ENCODE measurements around the gene ELF1. TPM values are rescaled to one million over a fixed set of nuclear protein-coding genes. Genes with fewer than 3 reads are reported as not detected.
"Not testable (repeated sequence)": the region's sequence is repeated elsewhere in the genome, so short reads cannot be mapped to it uniquely, and the experiment has no call there.

ELF1 gene
- total and polyA plus RNA-seq, 9 donors = 21.7 to 39.5 (median 28.7) TPM

- Histone ChIP-seq H3K4me1 (ENCODE audit: control insufficient read depth, insufficient read depth, low read length) (peaks cover 5% of the 10 kb centered on the region), H3K4me3 (ENCODE audit: low read length) (no peak overlapping the region), H3K9me3 (replicated peaks; ENCODE audit: control insufficient read depth, low read depth, low read length) (no peaks in the 10 kb centered on the region), H3K36me3 (ENCODE audit: control insufficient read depth, insufficient read depth, low read length) (no peaks in the 10 kb centered on the region), H3K27me3 (ENCODE audit: control insufficient read depth, insufficient read depth, low read length) (no peaks in the 10 kb centered on the region), H3K27ac (ENCODE audit: low read length) (peak overlapping the region; percentile 89)
- WGBS (ENCODE audit: insufficient coverage) = no CpG with 5 or more reads among the region's 2 CpGs
- DNase-seq = peak; percentile 40
Observed at GRCh38 chr13:40983259-40983658, 35.9 kb downstream of the ELF1 start.

- Histone ChIP-seq H3K27ac (ENCODE audit: low read length) (peak overlapping the region; percentile 89), H3K27me3 (ENCODE audit: control insufficient read depth, insufficient read depth, low read length) (no peaks in the 10 kb centered on the region), H3K4me3 (ENCODE audit: low read length) (no peak overlapping the region), H3K4me1 (ENCODE audit: control insufficient read depth, insufficient read depth, low read length) (peaks cover 5% of the 10 kb centered on the region), H3K36me3 (ENCODE audit: control insufficient read depth, insufficient read depth, low read length) (no peaks in the 10 kb centered on the region), H3K9me3 (replicated peaks; ENCODE audit: control insufficient read depth, low read depth, low read length) (no peaks in the 10 kb centered on the region)
- WGBS (ENCODE audit: insufficient coverage) = no CpG with 5 or more reads among the region's 3 CpGs
- DNase-seq = peak; percentile 90
Observed at GRCh38 chr13:40982772-40983171, 36.3 kb downstream of the ELF1 start.

GRCh38 chr13:40981949-40982348, 37.2 kb downstream of the ELF1 start:
- H3K9me3 ChIP-seq (replicated peaks; ENCODE audit: control insufficient read depth, low read depth, low read length) = no peaks in the 10 kb centered on the region
- H3K27me3 ChIP-seq (ENCODE audit: control insufficient read depth, insufficient read depth, low read length) = no peaks in the 10 kb centered on the region
- no peak overlapping the region for H3K4me3 ChIP-seq (ENCODE audit: low read length)
- H3K27ac ChIP-seq (ENCODE audit: low read length) = peak overlapping the region; percentile 89
- DNase-seq = no peak
- no peaks in the 10 kb centered on the region for H3K36me3 ChIP-seq (ENCODE audit: control insufficient read depth, insufficient read depth, low read length)
- no CpG with 5 or more reads among the region's 4 CpGs for WGBS (ENCODE audit: insufficient coverage)
- peaks cover 5% of the 10 kb centered on the region for H3K4me1 ChIP-seq (ENCODE audit: control insufficient read depth, insufficient read depth, low read length)

- Histone ChIP-seq H3K27me3 (ENCODE audit: control insufficient read depth, insufficient read depth, low read length) (no peaks in the 10 kb centered on the region), H3K27ac (ENCODE audit: low read length) (peak overlapping the region; percentile 89), H3K4me3 (ENCODE audit: low read length) (peak overlapping the region; percentile 9), H3K36me3 (ENCODE audit: control insufficient read depth, insufficient read depth, low read length) (no peaks in the 10 kb centered on the region), H3K9me3 (replicated peaks; ENCODE audit: control insufficient read depth, low read depth, low read length) (no peaks in the 10 kb centered on the region), H3K4me1 (ENCODE audit: control insufficient read depth, insufficient read depth, low read length) (peaks cover 4% of the 10 kb centered on the region)
- DNase-seq = peak; percentile 46
- WGBS (ENCODE audit: insufficient coverage) = no CpG with 5 or more reads among the region's 3 CpGs
Observed at GRCh38 chr13:40981361-40981760, 37.8 kb downstream of the ELF1 start.

GRCh38 chr13:40980461-40980860, 38.7 kb downstream of the ELF1 start:
- H3K9me3 ChIP-seq (replicated peaks; ENCODE audit: control insufficient read depth, low read depth, low read length) = no peaks in the 10 kb centered on the region
- no peak overlapping the region for H3K4me3 ChIP-seq (ENCODE audit: low read length)
- H3K4me1 ChIP-seq (ENCODE audit: control insufficient read depth, insufficient read depth, low read length) = peaks cover 2% of the 10 kb centered on the region
- DNase-seq = no peak
- no peak overlapping the region for H3K27ac ChIP-seq (ENCODE audit: low read length)
- H3K36me3 ChIP-seq (ENCODE audit: control insufficient read depth, insufficient read depth, low read length) = no peaks in the 10 kb centered on the region
- H3K27me3 ChIP-seq (ENCODE audit: control insufficient read depth, insufficient read depth, low read length) = no peaks in the 10 kb centered on the region

- Histone ChIP-seq H3K27ac (ENCODE audit: low read length) (no peak overlapping the region), H3K9me3 (replicated peaks; ENCODE audit: control insufficient read depth, low read depth, low read length) (no peaks in the 10 kb centered on the region), H3K27me3 (ENCODE audit: control insufficient read depth, insufficient read depth, low read length) (no peaks in the 10 kb centered on the region), H3K36me3 (ENCODE audit: control insufficient read depth, insufficient read depth, low read length) (no peaks in the 10 kb centered on the region), H3K4me3 (ENCODE audit: low read length) (no peak overlapping the region), H3K4me1 (ENCODE audit: control insufficient read depth, insufficient read depth, low read length) (peaks cover 4% of the 10 kb centered on the region)
- DNase-seq = no peak
- WGBS (ENCODE audit: insufficient coverage) = 100% methylated on average over 1 of the region's 3 CpGs
Observed at GRCh38 chr13:40979232-40979631, 39.9 kb downstream of the ELF1 start.

- not testable (repeated sequence) for H3K27me3 ChIP-seq (ENCODE audit: control insufficient read depth, insufficient read depth, low read length); DNase-seq; H3K4me1 ChIP-seq (ENCODE audit: control insufficient read depth, insufficient read depth, low read length); H3K27ac ChIP-seq (ENCODE audit: low read length); H3K36me3 ChIP-seq (ENCODE audit: control insufficient read depth, insufficient read depth, low read length); H3K9me3 ChIP-seq (replicated peaks; ENCODE audit: control insufficient read depth, low read depth, low read length); H3K4me3 ChIP-seq (ENCODE audit: low read length)
- 73% methylated on average over 2 of the region's 6 CpGs for WGBS (ENCODE audit: insufficient coverage)
Observed at GRCh38 chr13:40978109-40978508, 41.0 kb downstream of the ELF1 start.

GRCh38 chr13:40975441-40975840, 43.7 kb downstream of the ELF1 start:
- no peak for DNase-seq
- Histone ChIP-seq H3K4me3 (ENCODE audit: low read length) (no peak overlapping the region), H3K36me3 (ENCODE audit: control insufficient read depth, insufficient read depth, low read length) (no peaks in the 10 kb centered on the region), H3K9me3 (replicated peaks; ENCODE audit: control insufficient read depth, low read depth, low read length) (no peaks in the 10 kb centered on the region), H3K27me3 (ENCODE audit: control insufficient read depth, insufficient read depth, low read length) (no peaks in the 10 kb centered on the region), H3K4me1 (ENCODE audit: control insufficient read depth, insufficient read depth, low read length) (peaks cover 2% of the 10 kb centered on the region), H3K27ac (ENCODE audit: low read length) (no peak overlapping the region)

- Histone ChIP-seq H3K9me3 (replicated peaks; ENCODE audit: control insufficient read depth, low read depth, low read length) (no peaks in the 10 kb centered on the region), H3K4me3 (ENCODE audit: low read length) (no peak overlapping the region), H3K27ac (ENCODE audit: low read length) (no peak overlapping the region), H3K4me1 (ENCODE audit: control insufficient read depth, insufficient read depth, low read length) (peaks cover 2% of the 10 kb centered on the region), H3K27me3 (ENCODE audit: control insufficient read depth, insufficient read depth, low read length) (no peaks in the 10 kb centered on the region), H3K36me3 (ENCODE audit: control insufficient read depth, insufficient read depth, low read length) (no peaks in the 10 kb centered on the region)
- WGBS (ENCODE audit: insufficient coverage) = no CpG with 5 or more reads among the region's 4 CpGs
- DNase-seq = no peak
Observed at GRCh38 chr13:40974460-40975407, 44.4 kb downstream of the ELF1 start.

GRCh38 chr13:40973409-40973808, 45.7 kb downstream of the ELF1 start:
- WGBS (ENCODE audit: insufficient coverage) = no CpG with 5 or more reads among the region's 1 CpG
- Histone ChIP-seq H3K9me3 (replicated peaks; ENCODE audit: control insufficient read depth, low read depth, low read length) (no peaks in the 10 kb centered on the region), H3K27me3 (ENCODE audit: control insufficient read depth, insufficient read depth, low read length) (no peaks in the 10 kb centered on the region), H3K36me3 (ENCODE audit: control insufficient read depth, insufficient read depth, low read length) (no peaks in the 10 kb centered on the region), H3K4me1 (ENCODE audit: control insufficient read depth, insufficient read depth, low read length) (peaks cover 2% of the 10 kb centered on the region), H3K4me3 (ENCODE audit: low read length) (no peak overlapping the region), H3K27ac (ENCODE audit: low read length) (no peak overlapping the region)
- DNase-seq = no peak

Measured in muscle of leg (tissue), 11 donors.